Uterus (tissue), 2 donors: ENCODE data around the gene CDKN1B.

Source experiments
- CTCF ChIP-seq, 4 experiments: fragments of 200-600 bp in 2 of 4; fragments of 450-650 bp in 2 of 4; sonication (generic) in 2 of 4; IDR thresholded peaks; one replicate each; pipeline ENCODE4 v1.5.1; 2016 to 2019; ENCODE audit warnings: antibody characterized with exemption in 4 of 4, mild to moderate bottlenecking in 2 of 4, moderate library complexity in 1 of 4
- POLR2A ChIP-seq, 2 donors: fragments of 450-650 bp; IDR thresholded peaks; one replicate each; pipeline ENCODE4 v1.6.1; 2016; ENCODE audit warnings: antibody characterized with exemption in 2 of 2, mild to moderate bottlenecking in 1 of 2, moderate library complexity in 1 of 2

- TF ChIP-seq CTCF (IDR thresholded peaks at IDR 0.05) (no peak), POLR2A (IDR thresholded peaks at IDR 0.05) (no peak)
These were observed 40.6 kb upstream of the CDKN1B start for GRCh38 chr12:12676605-12677004.
